ENCODE results near the gene CERS5.

The CERS5 gene

DNA sequence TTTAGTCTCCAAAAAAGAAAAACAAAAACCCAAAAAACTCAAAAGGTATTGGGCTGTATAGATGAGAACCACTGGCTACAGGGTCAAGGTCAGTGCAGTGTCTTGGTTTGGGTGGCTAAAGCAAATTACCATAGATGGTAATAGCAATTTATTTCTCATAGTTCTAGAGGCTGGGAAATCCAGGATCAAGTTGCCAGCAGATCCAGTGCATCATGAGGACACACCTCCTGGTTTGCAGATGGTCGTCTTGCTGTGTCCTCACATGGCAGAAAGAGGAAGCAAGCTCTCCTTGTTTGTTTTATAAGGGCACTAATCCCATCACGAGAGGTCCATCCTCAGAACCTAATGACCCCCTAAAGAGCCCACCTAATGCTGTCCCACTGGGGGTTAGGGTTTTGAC lies 44.0 kb downstream of the CERS5 start:
- no peak for DNase-seq

DNA sequence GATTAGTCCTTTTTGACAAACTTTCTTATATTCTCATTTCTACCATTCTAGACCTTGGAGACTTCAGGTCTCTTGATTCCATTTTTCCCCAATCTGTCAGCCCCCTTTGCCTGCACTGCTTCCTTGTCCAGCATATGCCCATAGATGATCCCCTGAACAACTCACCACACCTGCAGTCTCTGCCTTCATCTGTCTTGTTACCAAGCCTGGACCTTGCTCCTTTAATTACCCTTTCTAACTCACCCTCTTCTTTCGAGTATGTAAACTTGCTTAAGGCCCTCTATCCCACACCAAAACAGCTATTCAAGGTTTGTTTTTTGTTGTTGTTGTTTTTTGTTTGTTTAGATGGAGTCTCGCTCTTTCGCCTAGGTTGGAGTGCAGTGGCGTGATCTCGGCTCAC lies 45.5 kb downstream of the CERS5 start:
- no peak for DNase-seq

DNA sequence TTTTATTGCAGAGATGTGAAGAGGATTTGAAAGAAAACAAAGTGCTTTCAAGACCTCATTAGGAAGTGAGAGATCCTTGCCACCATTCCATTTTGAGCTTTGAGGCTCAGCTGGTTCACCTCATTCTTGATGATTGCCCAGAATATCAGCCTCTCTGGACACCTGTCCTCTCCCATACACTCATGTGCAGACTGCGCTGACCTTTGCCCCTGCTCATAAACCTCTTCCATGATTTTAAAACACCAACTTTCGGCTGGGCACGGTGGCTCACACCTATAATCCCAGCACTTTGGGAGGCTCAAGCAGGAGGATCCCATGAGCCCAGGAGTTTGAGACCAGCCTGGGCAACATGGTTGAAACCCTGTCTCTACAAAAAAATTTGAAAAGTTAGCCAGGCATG lies 46.2 kb downstream of the CERS5 start:
- no peak for DNase-seq

- DNase-seq = no peak
These were observed 46.6 kb downstream of the CERS5 start for GRCh38 chr12:50120521-50120920.

DNA sequence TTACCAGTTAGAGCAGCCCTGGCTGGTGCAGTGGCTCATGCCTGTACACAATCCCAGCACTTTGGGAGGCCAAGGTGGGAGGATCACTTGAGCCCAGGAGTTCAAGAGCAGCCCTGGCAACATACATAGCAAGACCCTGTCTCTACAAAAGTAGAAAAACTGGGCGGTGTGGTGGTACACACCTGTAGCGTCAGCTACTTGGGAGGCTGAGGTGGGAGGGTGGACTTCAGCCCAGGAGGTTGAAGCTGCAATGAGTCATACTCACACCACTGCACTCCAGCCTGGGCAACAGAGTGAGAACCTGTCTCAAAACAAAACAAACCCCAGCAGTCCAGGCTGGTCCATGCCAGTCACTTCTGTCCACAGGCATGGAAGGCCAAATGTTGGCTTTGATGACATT lies 47.8 kb downstream of the CERS5 start:
- DNase-seq = no peak

- no peak for DNase-seq
These were observed 50.0 kb downstream of the CERS5 start for GRCh38 chr12:50117057-50117622.

GRCh38 chr12:50112456-50113218 lies 54.5 kb downstream of the CERS5 start:
- DNase-seq = no peak

- DNase-seq = peak; percentile 98
These were observed 55.3 kb downstream of the CERS5 start, which contains the start of gene COX14 for GRCh38 chr12:50111693-50112455. COX14 (plus strand) TSS chr12:50112236; CDS start chr12:50120044, 7,808 bp downstream.

DNA sequence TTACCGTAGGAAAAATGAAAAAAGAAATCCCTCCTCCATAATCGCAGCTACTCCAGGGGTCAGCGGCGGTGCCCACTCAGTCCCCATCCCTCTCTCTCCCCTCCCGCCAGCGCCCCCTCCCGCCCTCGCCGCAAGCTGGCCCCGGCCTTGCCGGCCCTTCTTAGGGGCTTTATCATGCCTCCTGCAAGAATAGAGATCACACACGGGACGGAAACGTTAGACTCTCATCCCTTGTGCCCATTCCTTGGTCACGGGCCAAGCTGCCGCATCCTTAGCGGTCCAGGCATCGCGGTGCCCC lies 55.8 kb downstream of the CERS5 start:
- no peak for DNase-seq

GRCh38 chr12:50110762-50111351 lies 56.3 kb downstream of the CERS5 start:
- no peak for DNase-seq

GRCh38 chr12:50110127-50110761 lies 56.9 kb downstream of the CERS5 start:
- DNase-seq = no peak

GRCh38 chr12:50109319-50109718 lies 57.9 kb downstream of the CERS5 start:
- no peak for DNase-seq

DNA sequence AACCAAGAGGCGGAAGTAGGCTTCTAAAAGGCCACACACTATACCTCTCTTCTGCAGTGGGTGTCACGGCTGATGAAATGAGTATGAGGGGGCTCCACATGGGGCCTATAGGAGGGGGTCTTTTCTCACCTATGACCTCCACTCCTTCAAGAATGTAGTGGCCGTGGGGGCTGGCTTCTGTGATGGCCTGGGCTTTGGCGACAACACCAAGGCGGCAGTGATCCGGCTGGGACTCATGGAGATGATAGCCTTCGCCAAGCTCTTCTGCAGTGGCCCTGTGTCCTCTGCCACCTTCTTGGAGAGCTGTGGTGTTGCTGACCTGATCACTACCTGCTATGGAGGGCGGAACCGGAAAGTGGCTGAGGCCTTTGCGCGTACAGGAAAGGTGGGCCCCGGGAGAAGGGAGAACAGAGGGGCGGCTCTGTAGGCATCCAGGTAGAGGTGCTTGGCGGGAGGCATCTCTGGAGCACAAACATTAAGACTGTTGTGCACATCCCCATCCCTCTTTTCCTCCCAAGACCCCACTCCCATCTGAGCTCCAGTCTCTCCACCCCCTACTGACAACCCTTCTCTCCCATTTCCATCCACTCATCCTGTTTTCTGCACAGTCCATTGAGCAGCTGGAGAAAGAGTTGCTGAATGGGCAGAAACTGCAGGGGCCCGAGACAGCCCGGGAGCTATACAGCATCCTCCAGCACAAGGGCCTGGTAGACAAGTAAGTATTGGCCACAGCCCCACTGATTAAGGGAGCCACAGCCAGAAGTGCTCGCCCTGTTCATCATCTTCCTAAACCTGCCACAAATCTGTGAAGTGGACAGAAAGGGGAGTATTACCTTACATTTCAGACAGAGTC lies 59.5 kb downstream of the CERS5 start:
- DNase-seq = no peak

GRCh38 chr12:50106907-50107306 lies 60.3 kb downstream of the CERS5 start:
- no peak for DNase-seq

- no peak for DNase-seq
These were observed 61.2 kb downstream of the CERS5 start for GRCh38 chr12:50105913-50106450.

DNA sequence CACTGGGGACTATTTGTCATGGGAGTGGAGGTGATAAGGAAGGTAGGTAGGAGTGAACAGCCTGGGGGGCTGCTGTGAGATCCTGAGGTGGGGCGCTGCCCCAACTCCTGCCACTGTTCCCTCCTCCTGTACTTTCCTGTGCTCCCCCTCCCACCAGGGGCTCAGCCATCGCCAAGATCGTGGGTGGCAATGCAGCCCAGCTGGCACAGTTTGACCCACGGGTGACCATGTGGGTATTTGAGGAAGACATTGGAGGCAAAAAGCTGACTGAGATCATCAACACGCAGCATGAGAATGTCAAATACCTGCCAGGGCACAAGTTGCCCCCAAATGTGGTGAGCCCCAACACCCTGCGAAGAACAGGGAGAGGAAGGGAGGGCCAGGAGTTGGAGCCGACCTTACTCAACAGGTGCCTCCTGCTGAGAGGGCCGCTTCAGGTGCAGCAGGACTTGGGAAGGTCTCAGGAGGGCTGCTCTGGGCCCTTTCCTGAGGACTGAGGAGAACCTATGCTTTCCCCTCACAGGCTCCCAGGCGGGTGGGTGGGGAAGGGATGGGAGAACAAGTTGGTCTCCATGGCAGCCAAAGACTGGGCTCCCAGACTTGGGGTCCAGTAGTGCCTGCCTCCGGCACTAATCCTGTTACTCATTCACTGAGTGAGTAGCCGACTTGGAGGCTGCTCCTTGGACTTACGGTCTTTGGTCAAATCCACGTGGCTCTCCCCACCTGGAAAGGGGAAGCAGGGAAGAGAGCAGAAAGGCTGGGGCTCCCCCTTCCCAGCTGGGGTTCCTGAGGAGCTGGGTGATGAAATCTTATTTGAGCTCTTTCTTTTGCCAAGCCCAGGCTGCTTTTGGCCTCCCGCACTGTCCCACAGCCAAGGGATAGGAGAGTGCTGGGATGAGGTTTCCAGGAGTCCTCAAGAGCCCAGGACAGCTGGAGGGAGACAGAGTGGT lies 62.5 kb downstream of the CERS5 start:
- DNase-seq = no peak

GRCh38 chr12:50103767-50104321 lies 63.3 kb downstream of the CERS5 start, which contains the start of gene GPD1:
GPD1 (plus strand) TSS chr12:50104008; CDS start chr12:50104051, 43 bp downstream.
- DNase-seq = peak; percentile 60

DNA sequence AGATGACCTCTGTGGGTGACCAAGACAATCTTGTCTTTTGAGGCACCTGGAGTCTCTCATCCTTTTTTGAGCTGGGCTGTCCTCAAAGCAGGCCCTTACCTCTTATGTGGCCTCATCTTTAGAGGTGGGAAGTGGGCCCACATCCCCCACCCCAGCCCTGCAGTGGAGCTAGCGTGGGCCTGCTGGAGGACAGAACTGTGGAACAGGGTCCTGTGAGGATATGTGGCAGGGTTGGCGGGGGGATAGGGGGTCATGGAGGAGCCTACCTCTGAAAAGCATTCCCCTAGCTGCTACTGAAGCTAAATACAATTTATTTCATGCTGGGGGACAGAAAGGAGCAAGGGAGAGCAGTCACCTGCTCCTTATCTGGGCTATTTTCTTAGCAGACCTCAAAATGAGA lies 63.8 kb downstream of the CERS5 start:
- DNase-seq = no peak

DNA sequence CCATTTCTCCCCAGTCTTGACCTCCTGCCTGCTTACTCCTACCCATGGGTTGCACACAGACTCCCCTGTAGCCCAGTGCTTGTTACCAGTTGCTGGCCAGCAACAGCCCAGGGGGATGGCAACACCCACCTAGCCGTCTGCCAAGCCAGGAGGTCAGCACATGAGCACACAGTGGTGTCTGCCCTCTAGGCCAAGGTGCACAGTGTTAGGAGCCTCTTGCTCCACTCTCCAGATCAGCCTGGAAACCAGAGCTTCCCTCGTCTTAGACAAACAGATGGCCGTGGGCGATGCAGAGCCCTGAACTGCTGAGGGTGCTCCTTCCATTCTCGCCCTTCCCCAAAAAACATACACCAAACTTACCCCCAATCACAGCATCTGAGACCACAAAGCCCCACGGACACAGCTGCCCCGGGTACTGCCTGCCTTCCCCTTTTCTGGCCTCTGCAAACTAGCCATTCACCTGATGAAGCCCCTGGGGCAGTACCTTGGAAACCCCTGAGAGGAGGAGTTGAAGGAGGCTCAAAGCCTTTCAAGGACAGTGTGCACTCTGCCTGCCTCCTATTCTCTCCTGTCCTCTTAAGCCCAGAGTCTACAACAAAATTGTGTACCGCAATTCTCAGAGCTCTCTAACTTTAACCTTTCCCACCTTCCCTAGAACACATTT lies 64.4 kb downstream of the CERS5 start:
- no peak for DNase-seq

GRCh38 chr12:50102131-50102531 lies 65.0 kb downstream of the CERS5 start:
- no peak for DNase-seq
